ENCODE data around the gene LYPD6B.

Gene LYPD6B

GRCh38 chr2:149191915-149192314, 153.4 kb downstream of the LYPD6B start:
- H3K27me3 Mint-ChIP-seq: peaks cover 1% of the 10 kb centered on the region
- H3K9me3 Mint-ChIP-seq: no peaks in the 10 kb centered on the region
- H3K36me3 Mint-ChIP-seq: no peaks in the 10 kb centered on the region
- no peaks in the 10 kb centered on the region for H3K4me1 Mint-ChIP-seq
- H3K4me3 Mint-ChIP-seq: no peak overlapping the region
- no peak overlapping the region for H3K27ac Mint-ChIP-seq

GRCh38 chr2:149192427-149192826, 153.9 kb downstream of the LYPD6B start:
- Mint-ChIP-seq H3K9me3 (no peaks in the 10 kb centered on the region), H3K27me3 (peaks cover 1% of the 10 kb centered on the region), H3K27ac (no peak overlapping the region), H3K4me1 (no peaks in the 10 kb centered on the region), H3K36me3 (no peaks in the 10 kb centered on the region), H3K4me3 (no peak overlapping the region)

DNA sequence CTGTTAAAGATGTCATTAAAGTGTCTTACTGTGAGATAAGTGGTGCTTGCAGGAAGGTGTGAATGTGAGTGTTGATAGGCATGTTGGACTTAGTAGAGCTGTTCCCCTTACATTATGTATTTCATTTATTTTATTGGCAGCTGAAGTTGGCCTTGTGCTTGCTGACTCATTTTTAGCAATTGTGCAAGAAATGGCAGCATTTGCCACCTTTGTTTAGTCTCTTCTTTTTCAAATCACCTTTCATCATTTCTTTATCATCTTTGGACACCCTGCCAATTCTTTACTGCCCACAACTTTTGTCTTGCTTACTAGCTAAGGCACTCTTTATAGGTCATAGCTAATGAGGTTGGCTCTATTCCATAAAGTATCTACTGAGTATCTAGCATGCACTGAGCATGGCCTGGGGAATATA, 161.6 kb downstream of the LYPD6B start:
- Mint-ChIP-seq H3K27ac (no peak overlapping the region), H3K4me1 (no peaks in the 10 kb centered on the region), H3K36me3 (no peaks in the 10 kb centered on the region), H3K9me3 (no peaks in the 10 kb centered on the region), H3K27me3 (peaks cover 4% of the 10 kb centered on the region), H3K4me3 (no peak overlapping the region)

GRCh38 chr2:149204686-149205085, 166.2 kb downstream of the LYPD6B start:
- Mint-ChIP-seq H3K4me3 (no peak overlapping the region), H3K9me3 (no peaks in the 10 kb centered on the region), H3K27me3 (peaks cover 9% of the 10 kb centered on the region), H3K4me1 (no peaks in the 10 kb centered on the region), H3K36me3 (no peaks in the 10 kb centered on the region), H3K27ac (no peak overlapping the region)

DNA sequence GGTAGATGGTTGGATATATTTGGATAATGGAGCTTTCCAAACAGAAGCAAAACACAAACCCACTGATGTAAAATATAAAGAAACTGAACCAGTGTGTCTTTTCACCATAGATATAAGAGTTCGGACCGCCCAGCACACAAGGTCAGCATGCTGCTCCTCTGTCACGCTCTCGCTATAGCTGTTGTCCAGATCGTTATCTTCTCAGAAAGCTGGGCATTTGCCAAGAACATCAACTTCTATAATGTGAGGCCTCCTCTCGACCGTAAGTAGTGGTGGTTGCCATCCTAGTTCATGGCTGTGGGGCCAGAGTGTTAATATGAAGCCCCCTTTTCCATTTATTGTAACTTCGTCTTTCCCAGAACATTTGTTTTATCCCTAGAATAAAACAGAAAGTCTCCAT, 166.6 kb downstream of the LYPD6B start:
- Mint-ChIP-seq H3K4me1 (no peaks in the 10 kb centered on the region), H3K27ac (no peak overlapping the region), H3K36me3 (no peaks in the 10 kb centered on the region), H3K4me3 (no peak overlapping the region), H3K27me3 (peaks cover 9% of the 10 kb centered on the region), H3K9me3 (no peaks in the 10 kb centered on the region)

- H3K4me1 Mint-ChIP-seq: no peaks in the 10 kb centered on the region
- H3K27ac Mint-ChIP-seq: no peak overlapping the region
- H3K27me3 Mint-ChIP-seq: peaks cover 7% of the 10 kb centered on the region
- H3K36me3 Mint-ChIP-seq: no peaks in the 10 kb centered on the region
- H3K9me3 Mint-ChIP-seq: no peaks in the 10 kb centered on the region
- H3K4me3 Mint-ChIP-seq: no peak overlapping the region
These were observed 175.4 kb downstream of the LYPD6B start for GRCh38 chr2:149213764-149214493.

DNA sequence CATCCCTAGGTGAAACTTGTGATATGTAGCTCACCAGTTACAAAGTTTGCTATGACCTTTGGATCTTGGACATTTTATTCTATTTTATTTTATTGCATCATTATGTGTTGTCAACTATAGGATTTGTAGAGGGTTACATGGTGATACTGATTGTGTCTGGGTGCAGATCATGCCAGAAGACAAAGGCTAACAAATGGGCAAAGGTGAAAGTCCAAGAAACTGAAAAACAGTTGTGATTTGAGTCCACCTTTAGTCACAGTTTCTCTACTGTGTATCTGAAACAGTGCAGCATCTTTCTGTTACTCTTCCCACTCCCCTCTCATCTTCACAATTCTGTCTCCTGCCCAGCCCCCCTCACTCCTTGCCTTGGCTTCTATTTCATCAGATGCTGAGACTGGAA, 180.0 kb downstream of the LYPD6B start:
- no peaks in the 10 kb centered on the region for H3K4me1 Mint-ChIP-seq
- H3K27ac Mint-ChIP-seq: no peak overlapping the region
- H3K27me3 Mint-ChIP-seq: peaks cover 6% of the 10 kb centered on the region
- no peaks in the 10 kb centered on the region for H3K36me3 Mint-ChIP-seq
- no peaks in the 10 kb centered on the region for H3K9me3 Mint-ChIP-seq
- no peak overlapping the region for H3K4me3 Mint-ChIP-seq

- Mint-ChIP-seq H3K36me3 (no peaks in the 10 kb centered on the region), H3K27me3 (peaks cover 6% of the 10 kb centered on the region), H3K9me3 (no peaks in the 10 kb centered on the region), H3K4me1 (no peaks in the 10 kb centered on the region), H3K27ac (no peak overlapping the region), H3K4me3 (no peak overlapping the region)
These were observed 181.4 kb downstream of the LYPD6B start for GRCh38 chr2:149219856-149220255.

GRCh38 chr2:149221002-149221401, 182.5 kb downstream of the LYPD6B start:
- H3K27ac Mint-ChIP-seq: no peak overlapping the region
- no peak overlapping the region for H3K4me3 Mint-ChIP-seq
- peaks cover 8% of the 10 kb centered on the region for H3K27me3 Mint-ChIP-seq
- H3K4me1 Mint-ChIP-seq: no peaks in the 10 kb centered on the region
- no peaks in the 10 kb centered on the region for H3K9me3 Mint-ChIP-seq
- H3K36me3 Mint-ChIP-seq: no peaks in the 10 kb centered on the region

DNA sequence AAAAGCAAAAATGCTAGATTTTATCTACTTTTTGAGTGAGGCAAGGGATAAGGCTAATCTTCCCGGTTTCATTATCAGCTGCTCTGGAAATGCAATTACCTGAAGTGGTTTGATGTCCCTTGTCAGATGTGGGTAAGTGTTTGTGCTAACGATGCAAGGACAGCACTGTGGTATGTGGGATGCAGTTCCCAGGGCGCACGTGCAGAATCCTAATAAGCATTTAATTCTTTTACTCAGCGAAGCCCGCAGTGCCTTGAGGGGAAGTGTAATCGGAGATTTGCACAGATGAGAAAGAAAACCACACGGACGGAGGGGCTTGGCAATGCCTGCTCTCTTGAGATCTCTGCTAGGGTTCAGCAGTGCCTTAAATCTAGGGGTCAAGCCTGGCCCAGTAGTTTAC, 183.4 kb downstream of the LYPD6B start:
- no peak overlapping the region for H3K27ac Mint-ChIP-seq
- peaks cover 4% of the 10 kb centered on the region for H3K27me3 Mint-ChIP-seq
- no peaks in the 10 kb centered on the region for H3K36me3 Mint-ChIP-seq
- no peaks in the 10 kb centered on the region for H3K4me1 Mint-ChIP-seq
- H3K4me3 Mint-ChIP-seq: no peak overlapping the region
- no peaks in the 10 kb centered on the region for H3K9me3 Mint-ChIP-seq

- Mint-ChIP-seq H3K27me3 (peaks cover 9% of the 10 kb centered on the region), H3K4me3 (no peak overlapping the region), H3K27ac (no peak overlapping the region), H3K4me1 (no peaks in the 10 kb centered on the region), H3K9me3 (no peaks in the 10 kb centered on the region), H3K36me3 (no peaks in the 10 kb centered on the region)
These were observed 185.1 kb downstream of the LYPD6B start for GRCh38 chr2:149223472-149224095.

- Mint-ChIP-seq H3K36me3 (no peaks in the 10 kb centered on the region), H3K9me3 (no peaks in the 10 kb centered on the region), H3K4me3 (no peak overlapping the region), H3K4me1 (no peaks in the 10 kb centered on the region), H3K27ac (no peak overlapping the region), H3K27me3 (peaks cover 12% of the 10 kb centered on the region)
These were observed 186.0 kb downstream of the LYPD6B start for GRCh38 chr2:149224543-149224942.

DNA sequence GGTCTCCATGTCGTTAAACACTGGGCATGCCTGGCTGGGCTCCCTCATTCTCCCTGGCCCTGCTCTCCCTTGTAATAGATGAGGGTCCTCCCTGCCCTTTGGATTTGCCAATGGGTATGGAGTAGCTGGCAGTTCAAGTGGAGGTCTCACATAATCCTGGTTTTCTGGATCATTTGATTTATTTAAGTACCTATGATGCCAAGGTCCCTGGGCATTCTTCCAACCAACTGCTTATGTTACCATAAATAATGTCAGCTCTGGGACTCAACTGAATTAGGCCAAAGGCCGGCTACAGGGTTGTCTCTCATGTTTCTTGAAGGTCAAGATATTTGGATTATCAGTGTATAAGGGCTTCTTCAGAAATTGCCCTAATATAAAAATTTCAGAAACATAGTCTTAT, 186.9 kb downstream of the LYPD6B start:
- Mint-ChIP-seq H3K9me3 (no peaks in the 10 kb centered on the region), H3K4me3 (no peak overlapping the region), H3K36me3 (no peaks in the 10 kb centered on the region), H3K27me3 (peaks cover 15% of the 10 kb centered on the region), H3K4me1 (no peaks in the 10 kb centered on the region), H3K27ac (no peak overlapping the region)

GRCh38 chr2:149226790-149227189, 188.3 kb downstream of the LYPD6B start:
- Mint-ChIP-seq H3K36me3 (no peaks in the 10 kb centered on the region), H3K9me3 (no peaks in the 10 kb centered on the region), H3K27ac (no peak overlapping the region), H3K27me3 (peaks cover 15% of the 10 kb centered on the region), H3K4me1 (no peaks in the 10 kb centered on the region), H3K4me3 (no peak overlapping the region)

- Mint-ChIP-seq H3K27me3 (peaks cover 3% of the 10 kb centered on the region), H3K36me3 (no peaks in the 10 kb centered on the region), H3K4me3 (no peak overlapping the region), H3K27ac (no peak overlapping the region), H3K4me1 (no peaks in the 10 kb centered on the region), H3K9me3 (no peaks in the 10 kb centered on the region)
These were observed 197.4 kb downstream of the LYPD6B start for GRCh38 chr2:149235816-149236375.

DNA sequence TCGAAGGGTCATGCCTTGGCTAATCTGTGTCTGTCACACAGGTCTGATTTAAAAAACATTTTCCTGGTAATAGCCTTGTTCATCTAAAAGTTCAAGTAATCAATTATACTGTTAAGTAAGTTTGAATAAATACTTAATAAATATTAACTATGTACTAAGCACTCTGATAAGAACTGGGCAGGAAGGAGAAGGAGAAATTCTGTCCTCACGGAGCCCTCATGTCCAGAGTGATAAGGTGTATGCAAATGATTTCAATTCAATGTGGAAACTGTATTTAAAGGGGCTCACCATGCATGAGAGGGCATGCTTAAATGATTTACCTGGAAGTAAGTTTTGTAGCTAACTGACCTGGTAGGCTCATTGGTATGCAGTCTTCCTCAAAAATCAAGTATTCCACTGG, 197.9 kb downstream of the LYPD6B start:
- Mint-ChIP-seq H3K4me1 (no peaks in the 10 kb centered on the region), H3K9me3 (no peaks in the 10 kb centered on the region), H3K27me3 (peaks cover 4% of the 10 kb centered on the region), H3K36me3 (no peaks in the 10 kb centered on the region), H3K27ac (no peak overlapping the region), H3K4me3 (no peak overlapping the region)

Measured in activated naive CD4-positive, alpha-beta T cell treated with anti-CD3 and anti-CD28 coated beads, Interleukin-2, amount 50 U/mL, for 24 hours (primary cell).